Measurements from ENCODE around the gene LPP.

The LPP gene

GRCh38 chr3:188284455-188285212 lies 130.7 kb downstream of the LPP start:
- Histone ChIP-seq H3K4me3 (ENCODE audit: low read depth, low read length) (no peak overlapping the region), H3K9me3 (no peaks in the 10 kb centered on the region), H3K4me1 (no peaks in the 10 kb centered on the region), H3K36me3 (no peaks in the 10 kb centered on the region), H3K27me3 (no peaks in the 10 kb centered on the region)
- no peak for DNase-seq
- no peak for TF ChIP-seq CTCF (IDR thresholded peaks at IDR 0.05; ENCODE audit: low read depth, low read length)

GRCh38 chr3:188286087-188286513 lies 132.1 kb downstream of the LPP start:
- no peak for DNase-seq
- Histone ChIP-seq H3K4me3 (ENCODE audit: low read depth, low read length) (no peak overlapping the region), H3K27me3 (no peaks in the 10 kb centered on the region), H3K4me1 (no peaks in the 10 kb centered on the region), H3K9me3 (no peaks in the 10 kb centered on the region), H3K36me3 (no peaks in the 10 kb centered on the region)
- no peak for TF ChIP-seq CTCF (IDR thresholded peaks at IDR 0.05; ENCODE audit: low read depth, low read length)

GRCh38 chr3:188287339-188287738 lies 133.4 kb downstream of the LPP start:
- Histone ChIP-seq H3K4me1 (no peaks in the 10 kb centered on the region), H3K27me3 (no peaks in the 10 kb centered on the region), H3K36me3 (no peaks in the 10 kb centered on the region), H3K4me3 (ENCODE audit: low read depth, low read length) (no peak overlapping the region), H3K9me3 (no peaks in the 10 kb centered on the region)
- DNase-seq = no peak
- no peak for TF ChIP-seq CTCF (IDR thresholded peaks at IDR 0.05; ENCODE audit: low read depth, low read length)

GRCh38 chr3:188287762-188288505 lies 134.0 kb downstream of the LPP start:
- no peaks in the 10 kb centered on the region for H3K27me3 ChIP-seq
- H3K36me3 ChIP-seq = no peaks in the 10 kb centered on the region
- no peak overlapping the region for H3K4me3 ChIP-seq (ENCODE audit: low read depth, low read length)
- H3K9me3 ChIP-seq = no peaks in the 10 kb centered on the region
- H3K4me1 ChIP-seq = no peaks in the 10 kb centered on the region
- TF ChIP-seq CTCF (IDR thresholded peaks at IDR 0.05; ENCODE audit: low read depth, low read length) = no peak
- no peak for DNase-seq

GRCh38 chr3:188292251-188292650 lies 138.3 kb downstream of the LPP start:
- no peak for DNase-seq
- Histone ChIP-seq H3K27me3 (no peaks in the 10 kb centered on the region), H3K9me3 (no peaks in the 10 kb centered on the region), H3K36me3 (no peaks in the 10 kb centered on the region), H3K4me3 (ENCODE audit: low read depth, low read length) (no peak overlapping the region), H3K4me1 (no peaks in the 10 kb centered on the region)
- no peak for TF ChIP-seq CTCF (IDR thresholded peaks at IDR 0.05; ENCODE audit: low read depth, low read length)

GRCh38 chr3:188292827-188293226 lies 138.9 kb downstream of the LPP start:
- H3K27me3 ChIP-seq = no peaks in the 10 kb centered on the region
- no peaks in the 10 kb centered on the region for H3K9me3 ChIP-seq
- DNase-seq = no peak
- H3K36me3 ChIP-seq = no peaks in the 10 kb centered on the region
- TF ChIP-seq CTCF (IDR thresholded peaks at IDR 0.05; ENCODE audit: low read depth, low read length) = no peak
- H3K4me1 ChIP-seq = no peaks in the 10 kb centered on the region
- H3K4me3 ChIP-seq (ENCODE audit: low read depth, low read length) = no peak overlapping the region

Measured in BE2C (cell line).